Fibroblast of villous mesenchyme (primary cell): ENCODE results near the gene EIF4E1B. TPM values are rescaled to one million over a fixed set of nuclear protein-coding genes. Genes with fewer than 3 reads are reported as not detected.

Experiments
- DNase-seq: peaks from one replicate; pipeline ENCODE4 v3.0.0-alpha.2; 2010; ENCODE audit warnings: low read depth
- H3K4me3 ChIP-seq: 2 replicates; pipeline ENCODE4 v1.5.1; 2011; ENCODE audit warnings: low read depth, mild to moderate bottlenecking, low read length
- CTCF ChIP-seq: IDR thresholded peaks from 2 replicates; pipeline ENCODE4 v1.5.1; 2012; ENCODE audit warnings: low read depth, mild to moderate bottlenecking, low read length; ENCODE audit not compliant: insufficient read depth
- small RNA-seq: library from RNA; depleted of rRNA; stranded (forward); fragments of <200 nt; gene quantifications from one replicate; pipeline ENCODE3, GENCODE V24; 2012
- total RNA-seq: library from RNA; depleted of rRNA; stranded (reverse); fragments of >200 nt; gene quantifications from 2 replicates; pipeline ENCODE4 v1.2.3, GENCODE V29; 2012

Gene EIF4E1B
- total RNA-seq, 1 donor, result not detected

- no peak for TF ChIP-seq CTCF
- no peak overlapping the region for H3K4me3 ChIP-seq
- DNase-seq, result no peak
Observed at GRCh38 chr5:176694631-176695030, 64.2 kb downstream of the EIF4E1B start.

- no peak overlapping the region for H3K4me3 ChIP-seq
- no peak for TF ChIP-seq CTCF
- DNase-seq, result no peak
Observed at GRCh38 chr5:176695073-176695472, 64.6 kb downstream of the EIF4E1B start.

Small RNA genes lying within 50 kb of the gene (small RNA-seq; reads per million reads assigned to genes)
- gene MIR4281, result not detected

Other genes starting within 250 kb of the EIF4E1B start
- gene NOP16, start 242.1 kb upstream of the EIF4E1B start, total RNA-seq, result 9.3 and 13.8 TPM in 2 replicates
- 19.0 and 33.5 TPM in 2 replicates for gene HIGD2A, start 241.9 kb upstream of the EIF4E1B start, total RNA-seq
- gene CLTB, start 214.1 kb upstream of the EIF4E1B start, total RNA-seq, result 86.3 and 118 TPM in 2 replicates
- 37.0 and 59.2 TPM in 2 replicates for gene FAF2, start 182.3 kb upstream of the EIF4E1B start, total RNA-seq
- gene RNF44, start 93.3 kb upstream of the EIF4E1B start, total RNA-seq, result 2.6 and 4.3 TPM in 2 replicates
- gene CDHR2, start 81.3 kb upstream of the EIF4E1B start, total RNA-seq, result not detected in 2 replicates
- gene GPRIN1, start 20.5 kb upstream of the EIF4E1B start, total RNA-seq, result 2.6 and 3.5 TPM in 2 replicates
- not detected in 2 replicates for gene SNCB, start 141 bp upstream of the EIF4E1B start, total RNA-seq
- gene TSPAN17, start 16.8 kb downstream of the EIF4E1B start, total RNA-seq, result 34.5 and 38.0 TPM in 2 replicates
- gene UNC5A, start 179.9 kb downstream of the EIF4E1B start, total RNA-seq, result not detected in 2 replicates